Peyer's patch (tissue), 4 donors: ENCODE measurements around the gene TMEM63B. TPM values are rescaled to one million over a fixed set of nuclear protein-coding genes. Genes with fewer than 3 reads are reported as not detected.

Experiments
- DNase-seq, 3 donors: peaks; one replicate each; pipeline ENCODE4 v3.0.0-alpha.2; 2017 to 2019
- H3K27ac ChIP-seq, 4 donors: fragments of 200-600 bp; sonication (generic); one replicate each; pipeline ENCODE4 v1.5.1; 2016 to 2019
- H3K27me3 ChIP-seq, 2 donors: fragments of 200-600 bp; sonication (generic); one replicate each; pipeline ENCODE4 v1.5.1; 2019
- H3K36me3 ChIP-seq, 3 donors: fragments of 200-600 bp; sonication (generic); one replicate each; pipeline ENCODE4 v1.5.1; 2016 to 2019
- H3K4me1 ChIP-seq, 4 donors: fragments of 200-600 bp; sonication (generic); one replicate each; pipeline ENCODE4 v1.5.1; 2016 to 2019
- H3K4me3 ChIP-seq, 4 donors: fragments of 200-600 bp; sonication (generic); 1 replicate in 3 of 4; 2 replicates in 1 of 4; pipeline ENCODE4 v1.5.1; 2016 to 2019; ENCODE audit warnings: mild to moderate bottlenecking in 1 of 4
- H3K9me3 ChIP-seq, 4 donors: fragments of 200-600 bp; sonication (generic); one replicate each; pipeline ENCODE4 v1.5.1; 2016 to 2019; ENCODE audit warnings: mild to moderate bottlenecking in 1 of 4
- POLR2A ChIP-seq, 2 donors: fragments of 450-650 bp; IDR thresholded peaks; one replicate each; pipeline ENCODE4 v1.5.1; 2017; ENCODE audit warnings: antibody characterized with exemption in 2 of 2, mild to moderate bottlenecking in 2 of 2, moderate library complexity in 2 of 2
- total RNA-seq, 4 donors: library from RNA; depleted of rRNA; stranded (reverse); fragments of >200 nt; gene quantifications; one replicate each; pipeline ENCODE4 v1.1.0, GENCODE V29; 2016
- TF ChIP-seq, protein P1 (sequence below), 6 experiments: fragments of 450-650 bp in 4 of 6; fragments of 200-600 bp in 2 of 6; sonication (generic) in 1 of 6; IDR thresholded peaks; one replicate each; pipeline ENCODE4 v1.5.1; 2017 to 2019; ENCODE audit warnings: antibody characterized with exemption in 6 of 6, mild to moderate bottlenecking in 3 of 6, moderate library complexity in 1 of 6

The TMEM63B gene
- total RNA-seq, 4 donors from 2014 or later: 56.9 to 92.1 (median 81.9) TPM

DNA sequence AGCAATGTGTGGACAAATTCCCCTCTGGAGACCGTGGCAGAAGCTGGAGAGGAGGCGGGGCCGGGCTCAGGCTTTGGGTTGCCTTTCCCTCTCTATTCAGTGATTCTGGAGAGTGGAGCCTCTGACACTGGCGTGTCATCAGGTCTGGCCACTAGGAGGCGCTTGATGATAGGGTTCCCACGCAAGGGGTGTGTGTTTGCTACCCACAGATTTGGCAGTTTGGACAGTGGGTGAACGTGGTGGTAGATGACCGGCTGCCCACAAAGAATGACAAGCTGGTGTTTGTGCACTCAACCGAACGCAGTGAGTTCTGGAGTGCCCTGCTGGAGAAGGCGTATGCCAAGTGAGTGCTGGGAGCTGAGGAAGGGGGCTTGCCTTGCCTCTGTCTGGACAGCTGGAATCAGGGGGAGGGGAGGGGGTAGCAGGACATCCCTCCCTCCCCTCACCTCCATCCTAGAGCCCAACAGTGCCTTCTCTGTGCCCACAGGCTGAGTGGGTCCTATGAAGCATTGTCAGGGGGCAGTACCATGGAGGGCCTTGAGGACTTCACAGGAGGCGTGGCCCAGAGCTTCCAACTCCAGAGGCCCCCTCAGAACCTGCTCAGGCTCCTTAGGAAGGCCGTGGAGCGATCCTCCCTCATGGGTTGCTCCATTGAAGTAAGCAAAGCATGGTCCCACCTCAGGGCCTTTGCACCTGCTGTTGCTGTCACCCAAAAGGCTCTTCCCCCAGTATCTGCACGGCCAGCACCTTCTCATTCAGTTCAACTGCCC is 45.6 kb downstream of the TMEM63B start:
- DNase-seq: peak; percentile 81 to 93 (median 81)
- H3K9me3 ChIP-seq: no peaks in the 10 kb centered on the region
- H3K36me3 ChIP-seq: no peaks in the 10 kb centered on the region
- H3K27ac ChIP-seq: no peak overlapping the region
- no peaks in the 10 kb centered on the region for H3K27me3 ChIP-seq
- peaks cover 0 to 38% (median 0%) of the 10 kb centered on the region in 4 donors for H3K4me1 ChIP-seq
- no peak overlapping the region for H3K4me3 ChIP-seq
- no peak for TF ChIP-seq POLR2A (IDR thresholded peaks at IDR 0.05)
- TF ChIP-seq, protein P1, sequence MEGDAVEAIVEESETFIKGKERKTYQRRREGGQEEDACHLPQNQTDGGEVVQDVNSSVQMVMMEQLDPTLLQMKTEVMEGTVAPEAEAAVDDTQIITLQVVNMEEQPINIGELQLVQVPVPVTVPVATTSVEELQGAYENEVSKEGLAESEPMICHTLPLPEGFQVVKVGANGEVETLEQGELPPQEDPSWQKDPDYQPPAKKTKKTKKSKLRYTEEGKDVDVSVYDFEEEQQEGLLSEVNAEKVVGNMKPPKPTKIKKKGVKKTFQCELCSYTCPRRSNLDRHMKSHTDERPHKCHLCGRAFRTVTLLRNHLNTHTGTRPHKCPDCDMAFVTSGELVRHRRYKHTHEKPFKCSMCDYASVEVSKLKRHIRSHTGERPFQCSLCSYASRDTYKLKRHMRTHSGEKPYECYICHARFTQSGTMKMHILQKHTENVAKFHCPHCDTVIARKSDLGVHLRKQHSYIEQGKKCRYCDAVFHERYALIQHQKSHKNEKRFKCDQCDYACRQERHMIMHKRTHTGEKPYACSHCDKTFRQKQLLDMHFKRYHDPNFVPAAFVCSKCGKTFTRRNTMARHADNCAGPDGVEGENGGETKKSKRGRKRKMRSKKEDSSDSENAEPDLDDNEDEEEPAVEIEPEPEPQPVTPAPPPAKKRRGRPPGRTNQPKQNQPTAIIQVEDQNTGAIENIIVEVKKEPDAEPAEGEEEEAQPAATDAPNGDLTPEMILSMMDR (IDR thresholded peaks at IDR 0.05): peak; percentile 78 to 91 (median 86)

GRCh38 chr6:44176130-44176761 is 48.9 kb downstream of the TMEM63B start:
- Histone ChIP-seq H3K36me3 (no peaks in the 10 kb centered on the region), H3K4me1 (peaks cover 0 to 29% (median 0%) of the 10 kb centered on the region in 4 donors), H3K9me3 (no peaks in the 10 kb centered on the region), H3K27ac (peak overlapping the region in 1 of 4 donors; percentile 65), H3K27me3 (no peaks in the 10 kb centered on the region), H3K4me3 (no peak overlapping the region)
- TF ChIP-seq, protein P1 (IDR thresholded peaks at IDR 0.05): no peak
- no peak for TF ChIP-seq POLR2A (IDR thresholded peaks at IDR 0.05)
- no peak for DNase-seq

GRCh38 chr6:44176762-44177509 is 49.6 kb downstream of the TMEM63B start:
- DNase-seq: peak in 1 of 3 donors; percentile 24
- no peaks in the 10 kb centered on the region for H3K27me3 ChIP-seq
- TF ChIP-seq, protein P1 (IDR thresholded peaks at IDR 0.05): no peak
- no peak for TF ChIP-seq POLR2A (IDR thresholded peaks at IDR 0.05)
- H3K4me1 ChIP-seq: peaks cover 0 to 29% (median 0%) of the 10 kb centered on the region in 4 donors
- H3K9me3 ChIP-seq: no peaks in the 10 kb centered on the region
- H3K27ac ChIP-seq: peak overlapping the region in 2 of 4 donors; percentile 60 to 65
- no peaks in the 10 kb centered on the region for H3K36me3 ChIP-seq
- H3K4me3 ChIP-seq: peak overlapping the region in 1 of 4 donors; percentile 14

DNA sequence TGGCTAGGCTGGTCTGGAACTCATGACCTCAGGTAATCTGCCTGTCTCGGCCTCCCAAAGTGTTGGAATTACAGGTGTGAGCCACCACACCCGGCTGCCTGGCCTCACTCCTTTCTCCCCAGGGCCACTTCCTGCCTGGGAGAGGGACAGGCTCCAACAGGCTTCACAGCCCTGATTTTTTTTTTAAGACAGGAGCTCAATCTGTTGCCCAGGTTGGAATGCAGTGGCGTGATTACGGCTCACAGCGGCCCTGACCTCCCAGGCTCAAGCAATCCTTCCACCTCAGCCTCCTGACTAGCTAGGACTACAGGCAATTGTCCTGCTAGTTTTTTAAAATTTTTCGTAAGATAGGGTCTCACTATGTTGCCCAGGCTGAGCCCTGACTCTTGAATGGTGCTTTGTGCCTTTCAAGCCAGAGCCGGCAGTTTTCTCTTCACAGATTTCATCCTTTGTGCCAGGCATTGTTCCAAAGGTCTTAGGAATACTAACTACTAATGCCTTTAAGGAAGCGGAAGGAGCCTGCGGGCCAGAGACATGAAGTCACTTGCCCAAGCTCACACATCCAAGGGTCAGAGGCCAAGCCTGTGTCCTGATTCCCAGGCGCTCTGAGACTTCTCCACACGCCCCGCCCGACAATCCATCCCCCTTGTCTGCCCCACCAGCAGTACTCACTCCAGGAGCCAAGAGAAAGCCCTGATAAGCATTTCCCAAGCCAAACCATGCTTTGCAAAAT is 50.5 kb downstream of the TMEM63B start:
- Histone ChIP-seq H3K27ac (peak overlapping the region in 2 of 4 donors; percentile 65 to 67), H3K27me3 (no peaks in the 10 kb centered on the region), H3K36me3 (no peaks in the 10 kb centered on the region), H3K4me1 (peaks cover 0 to 24% (median 0%) of the 10 kb centered on the region in 4 donors), H3K9me3 (no peaks in the 10 kb centered on the region), H3K4me3 (no peak overlapping the region)
- no peak for TF ChIP-seq POLR2A (IDR thresholded peaks at IDR 0.05)
- TF ChIP-seq, protein P1 (IDR thresholded peaks at IDR 0.05): no peak
- peak in 2 of 3 donors; percentile 72 to 79 for DNase-seq
